Adipose tissue (tissue), 3 donors: ENCODE measurements around the gene NOCT. TPM values are rescaled to one million over a fixed set of nuclear protein-coding genes. Genes with fewer than 3 reads are reported as not detected.
"Not testable (repeated sequence)": the region's sequence is repeated elsewhere in the genome, so short reads cannot be mapped to it uniquely, and the experiment has no call there.

Source experiments
- H3K27ac ChIP-seq: one replicate; pipeline ENCODE4 v1.5.1; 2013; ENCODE audit warnings: low read depth, low read length
- WGBS, 3 donors: extraction: QIAGEN DNeasy Blood & Tissue Kit; methylation state at CpG; one replicate each; pipeline ENCODE4 v1.1.7; 2013; 5-methylcytosine and 5-hydroxymethylcytosine counted together
- polyA plus RNA-seq, 3 donors: library from polyadenylated mRNA; stranded (reverse); fragments of 200-250 nt; gene quantifications; one replicate each; pipeline ENCODE4 v1.2.3, GENCODE V29; 2013
- donor health status: healthy with polysubstance abuse.
- donor health status: Bipolar disorder and iron deficiency.
- donor health status: healthy.

The NOCT gene
- polyA plus RNA-seq, 3 donors = 0.97 to 34.7 (median 5.7) TPM

DNA sequence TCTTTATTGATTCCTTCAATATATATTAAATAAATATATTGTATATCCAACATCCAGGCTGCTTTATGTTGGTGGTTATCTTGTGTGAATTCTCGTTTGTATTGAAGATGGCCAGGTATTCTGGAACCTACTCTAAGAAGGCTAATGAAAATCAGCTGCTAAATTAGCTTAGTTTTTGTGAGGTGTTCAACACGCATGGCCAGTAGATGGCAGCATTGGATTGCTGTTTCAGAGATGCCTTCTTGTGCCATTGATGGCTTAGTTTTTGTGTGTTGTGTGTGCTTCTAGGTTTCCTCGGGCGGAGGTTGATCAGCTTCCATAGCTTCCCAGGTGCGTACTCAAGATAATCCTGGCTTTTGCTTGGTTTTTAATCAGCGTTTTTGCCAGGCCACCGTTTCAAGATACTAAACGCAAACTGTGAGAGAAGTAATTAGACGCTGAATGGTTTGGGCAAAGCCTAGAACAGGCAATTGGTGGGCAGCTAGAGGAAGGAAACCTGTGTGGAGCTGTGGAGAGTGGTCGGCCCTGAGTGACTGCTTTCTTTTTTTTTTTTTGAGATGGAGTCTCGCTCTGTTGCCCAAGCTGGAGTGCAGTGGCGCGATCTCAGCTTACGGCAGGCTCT lies 15.1 kb downstream of the NOCT start:
- WGBS, 3 donors = 35 to 45% (median 36%) methylated on average over 14 of the region's 14 CpGs
- H3K27ac ChIP-seq = no peak overlapping the region

DNA sequence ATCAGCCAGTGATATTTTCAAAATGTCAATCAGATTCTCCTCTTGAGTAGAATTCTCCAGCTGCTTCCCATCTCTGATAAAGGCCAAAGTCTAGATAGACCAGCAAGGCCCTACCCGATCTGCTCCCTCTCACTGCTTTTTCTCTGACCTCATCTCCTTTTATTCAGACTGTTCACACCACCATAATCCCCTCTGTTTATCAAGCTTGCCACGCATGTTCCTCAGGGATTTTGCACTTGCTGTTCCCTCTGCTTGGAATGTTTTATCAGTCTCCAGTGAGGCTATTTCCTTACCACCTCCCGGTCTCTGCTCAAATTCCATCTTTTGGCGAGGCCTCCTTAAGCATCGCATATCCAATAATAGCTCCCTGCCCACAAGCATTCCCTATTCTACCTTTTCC lies 20.1 kb downstream of the NOCT start:
- 85 to 89% (median 88%) methylated on average over 5 of the region's 5 CpGs for WGBS, 3 donors
- H3K27ac ChIP-seq = no peak overlapping the region

DNA sequence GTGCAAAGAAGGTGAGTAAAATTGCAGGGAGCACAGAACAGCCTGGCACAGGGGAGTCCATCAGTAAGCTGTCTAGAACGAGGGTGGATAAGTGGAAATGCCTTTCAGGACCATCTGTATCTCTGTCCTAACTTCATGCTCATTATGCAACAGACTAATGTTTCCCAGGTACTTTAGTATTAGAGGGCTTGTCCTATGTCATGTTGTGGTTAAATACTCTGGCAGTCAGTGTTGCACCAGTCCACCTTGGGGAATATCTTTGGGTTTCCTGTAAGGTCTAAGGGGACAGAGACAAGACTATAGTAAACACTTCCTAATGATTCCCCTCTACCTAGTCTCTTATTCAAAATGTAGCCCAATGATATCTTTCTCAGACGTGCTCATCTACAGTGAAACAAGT lies 21.3 kb downstream of the NOCT start:
- WGBS, 3 donors = 47 to 77% (median 70%) methylated on average over 2 of the region's 2 CpGs

GRCh38 chr4:139038874-139039443 lies 23.4 kb downstream of the NOCT start:
- WGBS, 3 donors = 72 to 93% (median 89%) methylated on average over 1 of the region's 1 CpG
- no peak overlapping the region for H3K27ac ChIP-seq

More for the DNA sequence above, 21.3 kb downstream of the NOCT start:
- H3K27ac ChIP-seq = no peak overlapping the region

DNA sequence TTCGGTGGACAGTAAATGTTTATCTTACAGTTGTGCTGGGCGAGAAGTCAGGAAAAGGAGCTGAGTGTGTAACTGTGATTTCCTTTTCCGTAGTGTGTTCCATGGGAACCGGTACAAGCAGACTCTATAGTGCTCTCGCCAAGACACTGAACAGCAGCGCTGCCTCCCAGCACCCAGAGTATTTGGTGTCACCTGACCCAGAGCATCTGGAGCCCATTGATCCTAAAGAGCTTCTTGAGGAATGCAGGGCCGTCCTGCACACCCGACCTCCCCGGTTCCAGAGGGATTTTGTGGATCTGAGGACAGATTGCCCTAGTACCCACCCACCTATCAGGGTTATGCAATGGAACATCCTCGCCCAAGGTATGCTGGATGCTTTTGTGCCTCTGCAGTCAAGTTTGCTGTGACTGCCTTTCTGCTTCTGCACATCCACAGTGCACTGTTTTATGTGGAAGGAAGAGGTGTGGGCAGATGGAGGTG lies 27.4 kb downstream of the NOCT start:
- 60 to 77% (median 70%) methylated on average over 10 of the region's 10 CpGs for WGBS, 3 donors
- H3K27ac ChIP-seq = no peak overlapping the region

DNA sequence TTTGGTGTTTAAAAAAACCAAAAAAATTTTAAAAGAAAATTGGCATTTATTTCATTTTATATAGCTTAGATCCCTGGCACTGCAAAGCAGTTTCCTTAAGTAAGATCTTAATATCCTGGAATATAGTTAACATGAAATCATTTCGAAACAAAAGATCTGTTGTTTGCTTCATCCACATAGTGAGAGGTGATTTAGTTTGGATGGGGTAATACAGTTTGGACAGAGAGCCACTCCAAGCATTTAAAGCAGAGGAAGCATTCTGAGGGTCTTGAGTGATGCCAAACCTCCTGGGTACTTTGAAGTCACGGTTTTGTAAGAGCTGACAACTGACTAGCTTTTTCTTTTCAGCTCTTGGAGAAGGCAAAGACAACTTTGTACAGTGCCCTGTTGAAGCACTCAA lies 28.7 kb downstream of the NOCT start:
- no peak overlapping the region for H3K27ac ChIP-seq
- 83 to 88% (median 86%) methylated on average over 2 of the region's 2 CpGs for WGBS, 3 donors

- WGBS, 3 donors = 49 to 87% (median 84%) methylated on average over 3 of the region's 3 CpGs
- H3K27ac ChIP-seq = no peak overlapping the region
Observed at GRCh38 chr4:139048026-139048425, 32.4 kb downstream of the NOCT start.

GRCh38 chr4:139050446-139050845 lies 34.9 kb downstream of the NOCT start:
- 77 to 94% (median 80%) methylated on average over 2 of the region's 2 CpGs for WGBS, 3 donors
- H3K27ac ChIP-seq = no peak overlapping the region

DNA sequence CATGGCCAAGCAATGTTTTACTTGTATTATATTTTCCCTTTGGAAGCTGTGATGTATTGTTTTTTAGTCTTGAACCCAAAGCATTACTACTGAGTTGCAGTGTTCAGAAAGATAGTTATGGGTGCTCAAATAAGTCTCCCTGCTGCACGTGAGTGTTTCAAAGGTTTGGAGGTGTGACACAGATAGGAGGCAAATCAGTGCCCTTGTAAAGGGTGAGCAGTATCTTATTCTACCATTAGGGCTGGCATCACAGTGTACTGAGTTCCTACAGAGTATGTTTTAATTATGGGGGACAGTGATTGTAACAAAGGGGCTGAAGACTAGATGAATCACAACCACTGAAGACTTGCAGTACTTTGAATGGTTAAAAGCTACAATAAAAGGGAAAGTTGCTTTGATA lies 38.3 kb downstream of the NOCT start:
- no peak overlapping the region for H3K27ac ChIP-seq
- 92 to 94% (median 94%) methylated on average over 1 of the region's 1 CpG for WGBS, 3 donors

- 27 to 51% (median 34%) methylated on average over 1 of the region's 1 CpG for WGBS, 3 donors
- no peak overlapping the region for H3K27ac ChIP-seq
Observed at GRCh38 chr4:139054791-139055505, 39.4 kb downstream of the NOCT start.

DNA sequence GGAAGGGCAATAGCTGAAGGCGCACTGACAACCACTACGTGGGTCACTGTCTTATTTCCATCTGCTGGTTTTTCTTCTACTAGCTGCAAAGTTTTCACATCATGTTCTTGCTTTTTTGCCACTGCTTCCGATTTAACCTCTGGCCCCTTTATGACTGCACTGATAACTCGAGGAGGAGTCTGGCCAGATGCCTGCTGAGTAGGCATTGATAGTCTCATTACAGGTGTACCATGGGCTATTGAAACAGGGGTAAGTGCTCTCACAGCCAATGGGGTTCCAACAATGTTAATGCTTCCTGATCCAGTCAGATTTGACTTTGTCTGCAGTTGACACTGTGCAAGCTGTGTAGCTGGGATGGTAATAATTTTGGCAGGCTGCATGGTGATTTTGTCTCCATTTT lies 43.4 kb downstream of the NOCT start:
- WGBS, 3 donors = 55 to 72% (median 70%) methylated on average over 4 of the region's 4 CpGs
- not testable (repeated sequence) for H3K27ac ChIP-seq

DNA sequence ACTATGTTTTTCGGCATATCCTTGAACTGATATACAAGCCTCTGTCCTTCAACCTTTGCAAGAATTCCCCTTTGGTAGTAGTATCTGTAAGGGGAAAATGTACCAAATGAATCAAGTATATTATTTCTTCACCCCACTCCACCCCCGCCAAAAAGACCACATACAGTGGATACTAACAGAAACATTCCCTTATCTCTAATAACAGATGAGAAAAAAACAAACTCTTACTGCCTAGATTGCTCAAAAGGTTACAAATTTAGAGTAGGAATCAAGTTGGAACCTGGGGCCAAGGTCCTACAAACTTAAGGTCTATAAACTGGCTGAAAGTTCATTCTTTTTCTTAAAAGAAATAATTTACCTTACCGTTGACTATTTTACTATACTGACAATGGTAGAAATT lies 45.0 kb downstream of the NOCT start:
- WGBS, 3 donors = 96% methylated on average over 3 of the region's 3 CpGs
- H3K27ac ChIP-seq = no peak overlapping the region

- no peak overlapping the region for H3K27ac ChIP-seq
- 76 to 85% (median 79%) methylated on average over 1 of the region's 1 CpG for WGBS, 3 donors
Observed at GRCh38 chr4:139076016-139076744, 60.6 kb downstream of the NOCT start.

- 16 to 68% (median 54%) methylated on average over 1 of the region's 1 CpG for WGBS, 3 donors
- H3K27ac ChIP-seq = no peak overlapping the region
Observed at GRCh38 chr4:139077567-139078355, 62.2 kb downstream of the NOCT start.

DNA sequence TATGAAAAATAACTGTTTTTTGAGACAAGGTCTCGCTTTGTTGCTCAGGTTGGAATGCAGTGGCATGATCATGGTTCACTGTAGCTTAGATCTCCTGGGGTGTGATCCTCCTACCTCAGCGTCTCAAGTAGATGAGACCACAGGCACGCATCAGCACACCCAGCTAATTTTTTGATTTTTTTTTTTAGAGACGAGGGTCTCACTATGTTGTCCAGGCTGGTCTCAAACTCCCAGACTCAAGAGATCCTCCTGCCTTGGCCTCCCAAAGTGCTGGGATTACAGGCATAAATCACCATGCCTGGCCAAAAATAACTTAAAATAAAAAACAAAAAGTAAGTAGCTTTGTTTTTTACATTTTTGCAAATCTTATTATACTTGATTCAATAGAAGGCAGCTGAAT lies 63.3 kb downstream of the NOCT start:
- no peak overlapping the region for H3K27ac ChIP-seq
- WGBS, 3 donors = 88 to 95% (median 94%) methylated on average over 4 of the region's 4 CpGs

DNA sequence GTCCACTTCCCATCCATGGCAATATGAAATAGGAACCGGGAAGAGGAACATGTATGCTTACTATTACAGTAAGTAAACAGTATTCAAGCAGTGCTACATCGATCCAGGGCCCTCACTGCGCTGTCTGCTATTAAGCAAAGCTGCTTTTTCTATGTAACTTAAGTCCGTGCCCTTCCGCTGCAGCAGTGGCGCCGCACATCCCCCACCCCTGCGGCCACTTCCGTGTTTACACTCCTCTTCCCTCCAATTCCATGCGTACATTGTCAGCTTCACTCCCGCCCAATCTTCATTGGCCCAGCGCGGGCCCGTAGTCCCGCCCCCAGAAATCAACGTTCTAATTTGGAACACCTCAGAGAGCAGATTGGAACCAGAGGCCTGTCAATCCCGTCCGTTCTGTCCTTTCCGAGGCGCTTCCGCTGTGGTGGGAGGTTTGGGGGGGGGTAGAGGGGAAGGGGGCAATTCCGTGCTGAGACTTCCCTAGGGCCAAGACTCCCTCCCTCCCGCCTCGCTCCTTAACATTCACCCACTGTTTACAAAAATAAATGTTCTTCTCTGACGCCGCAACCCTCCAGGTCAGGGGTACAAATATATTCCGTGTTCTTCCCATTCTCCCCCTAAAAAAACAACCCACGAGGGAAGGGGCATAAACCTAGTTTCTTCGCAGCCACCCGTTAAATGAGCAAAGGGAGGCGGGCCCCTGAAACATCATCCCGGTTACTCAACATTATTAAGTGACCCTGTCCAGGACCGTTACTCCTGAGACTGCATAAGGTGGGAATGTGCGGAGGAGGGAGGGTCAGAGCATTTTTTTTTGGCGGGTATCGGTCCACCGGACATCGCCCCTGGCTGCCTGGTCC lies 67.4 kb downstream of the NOCT start:
- WGBS, 3 donors = 0% methylated on average over 36 to 38 of the region's 38 CpGs
- peak overlapping the region; percentile 59 for H3K27ac ChIP-seq

GRCh38 chr4:139083607-139083955 lies 68.0 kb downstream of the NOCT start:
- no peak overlapping the region for H3K27ac ChIP-seq
- 0 to 2% (median 0%) methylated on average over 29 to 34 of the region's 34 CpGs for WGBS, 3 donors
